ENCODE data around the gene LRP2BP.
"Not testable (repeated sequence)": the region's sequence is repeated elsewhere in the genome, so short reads cannot be mapped to it uniquely, and the experiment has no call there.

Gene LRP2BP

GRCh38 chr4:185358959-185359358 lies 36.8 kb downstream of the LRP2BP start:
- DNase-seq = no peak

DNA sequence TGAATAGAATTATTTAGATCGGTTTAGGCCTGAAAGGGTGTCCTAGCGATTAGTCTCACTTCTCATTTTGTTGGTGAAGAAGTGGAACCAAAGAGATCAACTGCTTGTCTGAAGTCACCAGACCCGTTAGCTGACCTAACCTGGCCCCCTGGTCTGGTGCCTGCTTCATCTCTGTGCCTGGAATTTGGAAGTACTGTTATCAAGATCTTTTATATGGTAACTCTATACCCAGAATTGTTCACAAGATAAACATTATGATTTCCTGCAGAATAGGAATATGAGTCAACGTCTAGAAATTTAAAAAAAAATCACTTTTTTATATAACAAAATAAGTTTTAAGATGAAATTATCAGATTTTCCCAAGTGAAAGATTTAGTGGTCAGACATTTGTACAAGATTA lies 37.2 kb downstream of the LRP2BP start:
- DNase-seq = no peak

- DNase-seq = no peak
These were observed 37.8 kb downstream of the LRP2BP start for GRCh38 chr4:185357733-185358440.

DNA sequence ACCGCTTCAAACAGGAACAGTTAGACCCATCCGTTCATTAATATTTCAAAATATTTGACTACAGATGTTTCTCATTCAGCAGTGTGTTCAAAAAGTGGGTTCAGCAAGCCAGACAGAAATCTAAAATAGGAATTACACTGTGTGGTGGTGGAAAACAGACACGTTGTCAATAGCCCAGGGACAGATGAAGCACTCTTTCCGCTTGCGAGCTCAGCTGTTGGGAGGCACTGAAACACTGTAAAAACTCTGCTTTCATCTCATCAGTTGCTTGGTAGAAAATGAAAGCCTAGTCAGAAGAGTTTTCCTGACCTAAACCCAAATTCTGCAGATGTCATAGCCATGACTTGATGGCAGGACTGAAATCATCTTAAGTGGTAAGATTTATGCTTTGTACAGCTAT lies 38.5 kb downstream of the LRP2BP start:
- no peak for DNase-seq

DNA sequence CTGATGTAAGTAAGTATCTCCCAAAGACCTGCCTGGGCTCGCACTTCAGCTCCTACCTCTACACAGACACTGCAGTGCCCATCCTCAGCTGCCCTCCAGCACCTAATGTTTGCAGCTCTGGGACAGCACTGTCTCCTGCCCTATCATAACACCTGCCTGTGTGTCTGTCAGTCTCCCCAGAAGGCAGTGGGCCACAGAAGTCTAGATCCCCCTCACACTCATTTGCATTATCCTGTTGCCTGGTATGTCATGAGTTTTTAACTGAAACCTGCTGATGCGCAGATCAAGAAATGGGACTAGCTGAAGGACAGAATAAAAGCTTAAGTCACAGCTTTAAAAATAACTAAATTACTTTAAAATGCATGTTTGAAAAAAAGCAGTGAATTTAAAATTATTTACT lies 43.0 kb downstream of the LRP2BP start:
- no peak for DNase-seq

- DNase-seq = no peak
These were observed 43.5 kb downstream of the LRP2BP start for GRCh38 chr4:185352202-185352601.

DNA sequence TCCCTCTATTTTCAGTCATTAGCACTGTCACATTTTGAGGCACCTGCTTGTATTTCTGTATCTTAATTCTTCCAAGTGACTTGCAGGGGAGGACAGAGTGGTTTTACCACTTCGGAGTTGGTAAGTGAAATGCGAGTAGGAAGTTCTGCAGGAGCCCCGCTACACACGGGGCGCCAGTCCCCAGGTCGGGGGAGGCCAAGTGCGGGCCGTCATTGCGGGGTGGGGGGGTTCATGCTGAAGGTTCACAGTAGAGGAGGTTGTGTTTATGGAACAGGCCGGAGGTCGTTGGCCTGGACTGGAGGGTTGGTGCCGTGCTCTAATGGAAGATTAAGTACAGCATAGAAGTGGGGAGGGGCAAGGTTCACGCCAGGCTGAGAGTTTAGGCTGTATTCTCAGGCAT lies 44.0 kb downstream of the LRP2BP start:
- no peak for DNase-seq

- DNase-seq = no peak
These were observed 48.6 kb downstream of the LRP2BP start for GRCh38 chr4:185346975-185347601.

- no peak for DNase-seq
These were observed 50.8 kb downstream of the LRP2BP start for GRCh38 chr4:185344743-185345538.

GRCh38 chr4:185343726-185344581 lies 51.8 kb downstream of the LRP2BP start:
- DNase-seq = no peak

DNA sequence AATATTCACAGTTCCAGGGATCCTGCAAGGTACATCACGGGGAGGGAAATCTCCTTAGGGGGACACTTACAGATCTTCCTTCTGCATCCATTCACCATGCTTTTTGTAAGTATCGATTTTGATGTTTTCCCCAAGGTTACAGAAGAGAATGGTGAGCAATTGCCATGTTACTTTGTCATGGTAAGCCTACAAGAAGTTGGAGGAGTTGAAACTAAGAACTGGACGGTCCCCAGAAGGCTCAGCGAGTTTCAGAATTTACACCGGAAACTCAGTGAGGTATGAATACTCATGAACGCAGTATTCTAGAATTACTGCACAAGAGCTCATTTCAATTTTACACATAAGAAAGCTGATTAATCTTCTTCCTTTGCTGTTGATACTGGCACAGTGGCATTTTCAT lies 53.9 kb downstream of the LRP2BP start:
- no peak for DNase-seq

DNA sequence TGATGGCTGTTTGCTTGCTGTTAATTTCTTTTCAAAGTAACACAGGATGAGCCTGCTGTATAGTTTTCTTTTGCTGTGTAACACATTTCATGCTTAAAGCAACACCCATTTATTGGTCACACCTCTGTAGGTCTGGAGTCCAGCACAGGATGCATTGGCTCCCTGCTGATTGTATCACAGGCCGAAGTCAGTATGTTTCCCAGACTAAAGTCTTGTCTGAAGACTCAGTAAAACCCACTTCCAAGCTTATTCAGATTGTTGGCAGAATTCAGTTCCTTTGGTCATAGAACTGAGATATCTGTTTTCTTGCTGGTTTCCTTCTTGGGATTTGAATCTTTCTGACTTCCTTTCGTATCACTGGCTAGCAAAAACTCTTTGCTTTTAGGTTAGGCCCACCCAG lies 54.3 kb downstream of the LRP2BP start:
- no peak for DNase-seq

DNA sequence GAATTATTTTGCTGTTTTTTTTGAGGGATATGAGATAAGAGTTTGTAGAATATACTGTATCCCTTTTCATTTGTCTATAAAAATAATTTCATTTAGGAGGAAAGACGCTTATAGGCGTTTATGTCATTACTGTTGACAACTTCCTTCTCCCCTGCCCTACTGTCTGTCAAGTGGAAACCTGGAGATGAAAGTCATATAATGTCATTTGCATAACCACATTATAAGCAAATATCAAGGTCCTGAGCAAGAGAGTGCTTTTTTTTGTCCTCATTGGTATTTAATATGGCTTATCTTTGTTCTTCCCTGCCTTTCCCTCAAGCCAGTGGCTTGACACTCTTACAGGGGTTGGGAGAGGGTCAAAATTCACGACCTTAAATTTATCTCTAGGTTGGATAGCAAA lies 55.8 kb downstream of the LRP2BP start:
- no peak for DNase-seq

GRCh38 chr4:185335579-185335978 lies 60.1 kb downstream of the LRP2BP start:
- DNase-seq = no peak

- DNase-seq = no peak
These were observed 61.4 kb downstream of the LRP2BP start for GRCh38 chr4:185334326-185334725.

GRCh38 chr4:185332575-185333464 lies 62.9 kb downstream of the LRP2BP start:
- no peak for DNase-seq

GRCh38 chr4:185329879-185330510 lies 65.7 kb downstream of the LRP2BP start:
- DNase-seq = not testable (repeated sequence)

GRCh38 chr4:185328586-185328985 lies 67.1 kb downstream of the LRP2BP start:
- DNase-seq = no peak

GRCh38 chr4:185325721-185326120 lies 70.0 kb downstream of the LRP2BP start:
- DNase-seq = not testable (repeated sequence)

DNA sequence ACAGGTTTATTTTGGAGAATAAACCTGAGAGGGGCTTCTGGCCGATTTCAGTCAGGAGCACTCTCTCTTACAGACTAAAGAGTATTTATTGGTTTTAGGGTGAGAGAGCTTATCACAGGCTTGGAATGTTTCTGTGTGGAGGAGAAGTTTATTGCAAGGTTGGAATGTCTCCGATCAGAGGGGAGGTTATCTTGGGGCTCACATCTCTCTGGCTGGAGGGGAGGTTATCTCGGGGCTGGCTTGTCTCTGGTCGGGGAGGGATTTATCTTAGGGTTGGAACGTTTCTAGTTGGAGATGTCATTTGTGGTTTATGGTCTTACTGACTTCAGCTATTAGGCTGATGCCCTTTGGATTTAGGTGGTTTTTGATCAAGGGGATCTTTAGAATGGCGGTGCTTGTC lies 71.4 kb downstream of the LRP2BP start:
- not testable (repeated sequence) for DNase-seq

GRCh38 chr4:185323606-185324005 lies 72.1 kb downstream of the LRP2BP start:
- DNase-seq = no peak
